A673 (cell line): Measurements from ENCODE around the gene AKAP12.

Source experiments
- CTCF ChIP-seq: fragments of 300-800, 200-600 bp; sonication (generic); conservative IDR thresholded peaks from 2 replicates; pipeline ENCODE4 v1.5.1; 2017; ENCODE audit warnings: low read depth, mild to moderate bottlenecking, antibody characterized with exemption, low read length, moderate library complexity, mixed read lengths
- EZH2 ChIP-seq: fragments of 200-600 bp; sonication (generic); IDR thresholded peaks from 2 replicates; pipeline ENCODE4 v1.6.1; 2017; ENCODE audit warnings: borderline replicate concordance, low read depth, mild to moderate bottlenecking, mixed read lengths, antibody characterized with exemption, low read length; ENCODE audit not compliant: poor library complexity, severe bottlenecking

GRCh38 chr6:151350442-151351145 is 110.8 kb downstream of the AKAP12 start:
- TF ChIP-seq CTCF (no peak), EZH2 (no peak)
